Urinary bladder (tissue), 4 donors: ENCODE data around the gene CCNT1. TPM values are rescaled to one million over a fixed set of nuclear protein-coding genes. Genes with fewer than 3 reads are reported as not detected.
A peak's percentile ranks its signal among the peaks of the same experiment; 100 is the strongest.
"Not testable (repeated sequence)": the region's sequence is repeated elsewhere in the genome, so short reads cannot be mapped to it uniquely, and the experiment has no call there.

Experiments used
- DNase-seq: peaks from one replicate; pipeline ENCODE4 v3.0.0-alpha.2; 2015; ENCODE audit errors: extremely low spot score
- H3K27ac ChIP-seq: one replicate; pipeline ENCODE4 v1.5.1; 2013; ENCODE audit warnings: low read depth, mild to moderate bottlenecking, moderate library complexity
- H3K36me3 ChIP-seq: one replicate; pipeline ENCODE4 v1.6.1; 2013; ENCODE audit warnings: mild to moderate bottlenecking, moderate library complexity; ENCODE audit not compliant: insufficient read depth
- H3K4me1 ChIP-seq: one replicate; pipeline ENCODE4 v1.6.1; 2013; ENCODE audit warnings: mild to moderate bottlenecking, moderate library complexity; ENCODE audit not compliant: insufficient read depth
- H3K4me3 ChIP-seq: one replicate; pipeline ENCODE4 v1.5.1; 2013; ENCODE audit warnings: low read depth, low read length
- WGBS: extraction: QIAGEN DNeasy Blood & Tissue Kit; methylation state at CpG from one replicate; pipeline ENCODE4 v1.1.7; 2013; 5-methylcytosine and 5-hydroxymethylcytosine counted together
- polyA plus RNA-seq: library from polyadenylated mRNA; stranded (reverse); fragments of 200-250 nt; gene quantifications from one replicate; pipeline ENCODE4 v1.2.3, GENCODE V29; 2013
- total RNA-seq: library from RNA; depleted of rRNA; stranded (reverse); fragments of >200 nt; gene quantifications from one replicate; pipeline ENCODE4 v1.2.3, GENCODE V29; 2014
- donor health status: healthy with polysubstance abuse.
- donor health status: healthy.

The CCNT1 gene
- total and polyA plus RNA-seq, 2 donors: 9.0 to 45.6 TPM

GRCh38 chr12:48717252-48717695 lies 767 bp upstream of the CCNT1 start:
- Histone ChIP-seq H3K4me3 (peak overlapping the region; percentile 49), H3K4me1 (no peaks in the 10 kb centered on the region), H3K36me3 (no peaks in the 10 kb centered on the region), H3K27ac (peak overlapping the region; percentile 62)
- peak; percentile 4 for DNase-seq
- 8% methylated on average over 21 of the region's 21 CpGs for WGBS

- no peaks in the 10 kb centered on the region for H3K36me3 ChIP-seq
- DNase-seq: no peak
- no peaks in the 10 kb centered on the region for H3K4me1 ChIP-seq
- H3K27ac ChIP-seq: peak overlapping the region; percentile 94
- peak overlapping the region; percentile 62 for H3K4me3 ChIP-seq
- WGBS: under 1% methylated on average over 17 of the region's 17 CpGs
These were observed 377 bp downstream of the CCNT1 start for GRCh38 chr12:48716168-48716492.

- peaks cover 3% of the 10 kb centered on the region for H3K36me3 ChIP-seq
- H3K4me3 ChIP-seq: no peak overlapping the region
- no peak for DNase-seq
- WGBS: 92% methylated on average over 10 of the region's 10 CpGs
- no peaks in the 10 kb centered on the region for H3K4me1 ChIP-seq
- no peak overlapping the region for H3K27ac ChIP-seq
These were observed 4.3 kb downstream of the CCNT1 start for GRCh38 chr12:48712209-48712608.

GRCh38 chr12:48698822-48699221 lies 17.7 kb downstream of the CCNT1 start:
- 98% methylated on average over 7 of the region's 7 CpGs for WGBS
- not testable (repeated sequence) for H3K4me1 ChIP-seq, H3K36me3 ChIP-seq, DNase-seq, H3K4me3 ChIP-seq, H3K27ac ChIP-seq

GRCh38 chr12:48696626-48697025 lies 19.9 kb downstream of the CCNT1 start:
- Histone ChIP-seq H3K4me3 (no peak overlapping the region), H3K27ac (no peak overlapping the region), H3K36me3 (peaks cover 11% of the 10 kb centered on the region), H3K4me1 (no peaks in the 10 kb centered on the region)
- DNase-seq: no peak
- 95% methylated on average over 5 of the region's 5 CpGs for WGBS

- DNase-seq: no peak
- H3K36me3 ChIP-seq: peaks cover 11% of the 10 kb centered on the region
- H3K4me3 ChIP-seq: no peak overlapping the region
- no peaks in the 10 kb centered on the region for H3K4me1 ChIP-seq
- 97% methylated on average over 2 of the region's 2 CpGs for WGBS
- no peak overlapping the region for H3K27ac ChIP-seq
These were observed 20.6 kb downstream of the CCNT1 start for GRCh38 chr12:48695859-48696258.

GRCh38 chr12:48694038-48694437 lies 22.5 kb downstream of the CCNT1 start:
- Histone ChIP-seq H3K4me1 (no peaks in the 10 kb centered on the region), H3K36me3 (peaks cover 11% of the 10 kb centered on the region), H3K27ac (no peak overlapping the region), H3K4me3 (no peak overlapping the region)
- no peak for DNase-seq
- WGBS: 95% methylated on average over 6 of the region's 6 CpGs

- no peak overlapping the region for H3K27ac ChIP-seq
- H3K4me1 ChIP-seq: no peaks in the 10 kb centered on the region
- peaks cover 11% of the 10 kb centered on the region for H3K36me3 ChIP-seq
- H3K4me3 ChIP-seq: no peak overlapping the region
- 85% methylated on average over 6 of the region's 6 CpGs for WGBS
- no peak for DNase-seq
These were observed 22.9 kb downstream of the CCNT1 start for GRCh38 chr12:48693572-48693971.

- Histone ChIP-seq H3K27ac (no peak overlapping the region), H3K36me3 (peaks cover 11% of the 10 kb centered on the region)
- 46% methylated on average over 2 of the region's 2 CpGs for WGBS
These were observed 24.6 kb downstream of the CCNT1 start for GRCh38 chr12:48691826-48692487.

GRCh38 chr12:48690990-48691389 lies 25.5 kb downstream of the CCNT1 start:
- Histone ChIP-seq H3K27ac (no peak overlapping the region), H3K4me1 (no peaks in the 10 kb centered on the region), H3K4me3 (no peak overlapping the region), H3K36me3 (peaks cover 11% of the 10 kb centered on the region)
- WGBS: 50% methylated on average over 4 of the region's 4 CpGs
- no peak for DNase-seq

More at GRCh38 chr12:48691826-48692487, 24.6 kb downstream of the CCNT1 start:
- H3K4me3 ChIP-seq: no peak overlapping the region
- no peak for DNase-seq
- no peaks in the 10 kb centered on the region for H3K4me1 ChIP-seq

- WGBS: 79% methylated on average over 4 of the region's 4 CpGs
- Histone ChIP-seq H3K4me1 (no peaks in the 10 kb centered on the region), H3K4me3 (no peak overlapping the region), H3K36me3 (peaks cover 10% of the 10 kb centered on the region), H3K27ac (no peak overlapping the region)
- no peak for DNase-seq
These were observed 26.1 kb downstream of the CCNT1 start for GRCh38 chr12:48690436-48690835.

- no peak for DNase-seq
- Histone ChIP-seq H3K4me3 (no peak overlapping the region), H3K36me3 (peaks cover 5% of the 10 kb centered on the region), H3K4me1 (no peaks in the 10 kb centered on the region), H3K27ac (no peak overlapping the region)
- WGBS: 61% methylated on average over 1 of the region's 1 CpG
These were observed 27.7 kb downstream of the CCNT1 start for GRCh38 chr12:48688836-48689235.

- WGBS: 65% methylated on average over 4 of the region's 4 CpGs
- Histone ChIP-seq H3K4me3 (no peak overlapping the region), H3K27ac (no peak overlapping the region), H3K4me1 (no peaks in the 10 kb centered on the region), H3K36me3 (no peaks in the 10 kb centered on the region)
- no peak for DNase-seq
These were observed 28.9 kb downstream of the CCNT1 start for GRCh38 chr12:48687592-48687991.

- Histone ChIP-seq H3K4me3 (no peak overlapping the region), H3K4me1 (no peaks in the 10 kb centered on the region), H3K27ac (no peak overlapping the region), H3K36me3 (no peaks in the 10 kb centered on the region)
- WGBS: 93% methylated on average over 6 of the region's 6 CpGs
- DNase-seq: no peak
These were observed 29.7 kb downstream of the CCNT1 start for GRCh38 chr12:48686615-48687334.
